NCI-H446 treated with DMSO at 0.1 percent for 48 hours (cell line): ENCODE results near the gene OGA.
"Not testable (repeated sequence)": the region's sequence is repeated elsewhere in the genome, so short reads cannot be mapped to it uniquely, and the experiment has no call there.

ENCODE experiments used
- DNase-seq: peaks from one replicate; lab custom pipeline; 2025; lab: John Stamatoyannopoulos, UW

OGA gene

GRCh38 chr10:101797403-101798059 lies 20.7 kb downstream of the OGA start:
- DNase-seq = no peak

- no peak for DNase-seq
Observed at GRCh38 chr10:101793526-101793925, 24.7 kb downstream of the OGA start.

GRCh38 chr10:101789686-101790085 lies 28.6 kb downstream of the OGA start:
- no peak for DNase-seq

GRCh38 chr10:101789231-101789630 lies 29.0 kb downstream of the OGA start:
- DNase-seq = not testable (repeated sequence)

GRCh38 chr10:101785801-101786200 lies 32.4 kb downstream of the OGA start:
- DNase-seq = no peak

GRCh38 chr10:101784558-101784957 lies 33.7 kb downstream of the OGA start:
- no peak for DNase-seq

GRCh38 chr10:101783736-101784118 lies 34.5 kb downstream of the OGA start:
- no peak for DNase-seq

GRCh38 chr10:101782811-101783735 lies 35.2 kb downstream of the OGA start, which contains the start of gene NPM3:
Gene NPM3, minus strand, starts transcription at chr10:101783446. Its CDS starts 56 bp downstream, at chr10:101783390.
- no peak for DNase-seq

- no peak for DNase-seq
Observed at GRCh38 chr10:101781984-101782810, 36.0 kb downstream of the OGA start.

GRCh38 chr10:101781655-101781983 lies 36.6 kb downstream of the OGA start:
- no peak for DNase-seq

GRCh38 chr10:101780818-101781654 lies 37.2 kb downstream of the OGA start:
- DNase-seq = no peak

GRCh38 chr10:101780187-101780817 lies 37.9 kb downstream of the OGA start:
- no peak for DNase-seq

- DNase-seq = no peak
Observed at GRCh38 chr10:101779544-101780186, 38.6 kb downstream of the OGA start.

- no peak for DNase-seq
Observed at GRCh38 chr10:101778781-101779543, 39.3 kb downstream of the OGA start.

GRCh38 chr10:101778151-101778780 lies 40.0 kb downstream of the OGA start:
- no peak for DNase-seq

- DNase-seq = no peak
Observed at GRCh38 chr10:101777619-101778145, 40.6 kb downstream of the OGA start.

GRCh38 chr10:101776161-101776817 lies 42.0 kb downstream of the OGA start:
- DNase-seq = no peak
